Measurements from ENCODE around the gene ALOX5. TPM values are rescaled to one million over a fixed set of nuclear protein-coding genes. Genes with fewer than 3 reads are reported as not detected.

The ALOX5 gene
- total RNA-seq, 1 donor from 2014 or later: not detected

- Mint-ChIP-seq H3K27ac (ENCODE audit: unreplicated experiment) (no peak overlapping the region), H3K4me1 (no peaks in the 10 kb centered on the region), H3K36me3 (ENCODE audit: low read depth) (no peaks in the 10 kb centered on the region), H3K9me3 (no peaks in the 10 kb centered on the region), H3K4me3 (no peak overlapping the region), H3K27me3 (ENCODE audit: low read depth) (peaks cover 5% of the 10 kb centered on the region)
- DNase-seq (ENCODE audit: low read depth, low spot score): no peak
- no peak for TF ChIP-seq CTCF (conservative IDR thresholded peaks at IDR 0.05)
Measured at GRCh38 chr10:45437587-45438465, 63.8 kb downstream of the ALOX5 start.

GRCh38 chr10:45438466-45439090 is 64.6 kb downstream of the ALOX5 start:
- Mint-ChIP-seq H3K4me1 (no peaks in the 10 kb centered on the region), H3K4me3 (no peak overlapping the region)

GRCh38 chr10:45439365-45439764 is 65.3 kb downstream of the ALOX5 start:
- peaks cover 5% of the 10 kb centered on the region for H3K27me3 Mint-ChIP-seq (ENCODE audit: low read depth)
- H3K9me3 Mint-ChIP-seq: no peaks in the 10 kb centered on the region
- H3K36me3 Mint-ChIP-seq (ENCODE audit: low read depth): no peaks in the 10 kb centered on the region
- DNase-seq (ENCODE audit: low read depth, low spot score): no peak
- no peak overlapping the region for H3K4me3 Mint-ChIP-seq
- no peak for TF ChIP-seq CTCF (conservative IDR thresholded peaks at IDR 0.05)
- no peak overlapping the region for H3K27ac Mint-ChIP-seq (ENCODE audit: unreplicated experiment)
- H3K4me1 Mint-ChIP-seq: no peaks in the 10 kb centered on the region

More at GRCh38 chr10:45438466-45439090, 64.6 kb downstream of the ALOX5 start:
- Mint-ChIP-seq H3K27ac (ENCODE audit: unreplicated experiment) (no peak overlapping the region), H3K36me3 (ENCODE audit: low read depth) (no peaks in the 10 kb centered on the region), H3K27me3 (ENCODE audit: low read depth) (peaks cover 5% of the 10 kb centered on the region), H3K9me3 (no peaks in the 10 kb centered on the region)
- DNase-seq (ENCODE audit: low read depth, low spot score): no peak
- TF ChIP-seq CTCF (conservative IDR thresholded peaks at IDR 0.05): no peak

GRCh38 chr10:45439873-45440272 is 65.9 kb downstream of the ALOX5 start:
- DNase-seq (ENCODE audit: low read depth, low spot score): no peak
- no peak for TF ChIP-seq CTCF (conservative IDR thresholded peaks at IDR 0.05)
- no peak overlapping the region for H3K4me3 Mint-ChIP-seq

GRCh38 chr10:45440511-45441062 is 66.6 kb downstream of the ALOX5 start:
- no peaks in the 10 kb centered on the region for H3K9me3 Mint-ChIP-seq
- no peak overlapping the region for H3K27ac Mint-ChIP-seq (ENCODE audit: unreplicated experiment)
- peaks cover 5% of the 10 kb centered on the region for H3K27me3 Mint-ChIP-seq (ENCODE audit: low read depth)

More at GRCh38 chr10:45439873-45440272, 65.9 kb downstream of the ALOX5 start:
- Mint-ChIP-seq H3K4me1 (no peaks in the 10 kb centered on the region), H3K36me3 (ENCODE audit: low read depth) (no peaks in the 10 kb centered on the region), H3K27me3 (ENCODE audit: low read depth) (peaks cover 5% of the 10 kb centered on the region), H3K9me3 (no peaks in the 10 kb centered on the region), H3K27ac (ENCODE audit: unreplicated experiment) (peak overlapping the region; percentile 19)

More at GRCh38 chr10:45440511-45441062, 66.6 kb downstream of the ALOX5 start:
- no peak for TF ChIP-seq CTCF (conservative IDR thresholded peaks at IDR 0.05)
- Mint-ChIP-seq H3K36me3 (ENCODE audit: low read depth) (no peaks in the 10 kb centered on the region), H3K4me1 (no peaks in the 10 kb centered on the region), H3K4me3 (no peak overlapping the region)
- no peak for DNase-seq (ENCODE audit: low read depth, low spot score)

Data from neural crest cell (in vitro differentiated cells).